AG09319 (cell line): ENCODE data around the gene CAMTA1.

Experiments
- DNase-seq: peaks from one replicate; pipeline ENCODE4 v3.0.0-alpha.2; 2010; ENCODE audit warnings: low read depth; ENCODE audit errors: extremely low read depth
- TF ChIP-seq, protein P1 (sequence below): IDR thresholded peaks from 2 replicates; pipeline ENCODE4 v1.5.1; 2011; ENCODE audit warnings: low read depth, mild to moderate bottlenecking, inconsistent platforms, low read length, moderate library complexity

The CAMTA1 gene

DNA sequence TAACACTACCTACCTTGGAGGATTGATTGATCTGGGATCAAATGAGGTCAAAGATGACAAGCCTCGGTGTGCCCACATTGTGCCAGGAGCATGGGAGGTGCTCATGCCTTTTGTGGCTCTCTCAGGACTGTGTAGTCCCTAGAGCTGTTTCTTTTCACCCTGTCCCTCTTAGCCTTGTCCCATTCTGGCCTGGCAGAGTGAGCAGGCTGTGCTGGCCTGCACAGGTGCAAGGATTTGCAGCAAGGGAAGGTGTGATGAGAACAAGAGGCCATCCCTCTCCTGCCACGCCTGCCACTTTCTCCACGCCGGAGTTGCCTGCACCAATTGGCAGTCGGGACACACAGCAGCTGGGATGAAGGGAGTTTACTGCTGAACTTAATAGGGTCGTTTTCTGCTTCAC is 575.3 kb downstream of the CAMTA1 start:
- DNase-seq: no peak
- TF ChIP-seq, protein P1, sequence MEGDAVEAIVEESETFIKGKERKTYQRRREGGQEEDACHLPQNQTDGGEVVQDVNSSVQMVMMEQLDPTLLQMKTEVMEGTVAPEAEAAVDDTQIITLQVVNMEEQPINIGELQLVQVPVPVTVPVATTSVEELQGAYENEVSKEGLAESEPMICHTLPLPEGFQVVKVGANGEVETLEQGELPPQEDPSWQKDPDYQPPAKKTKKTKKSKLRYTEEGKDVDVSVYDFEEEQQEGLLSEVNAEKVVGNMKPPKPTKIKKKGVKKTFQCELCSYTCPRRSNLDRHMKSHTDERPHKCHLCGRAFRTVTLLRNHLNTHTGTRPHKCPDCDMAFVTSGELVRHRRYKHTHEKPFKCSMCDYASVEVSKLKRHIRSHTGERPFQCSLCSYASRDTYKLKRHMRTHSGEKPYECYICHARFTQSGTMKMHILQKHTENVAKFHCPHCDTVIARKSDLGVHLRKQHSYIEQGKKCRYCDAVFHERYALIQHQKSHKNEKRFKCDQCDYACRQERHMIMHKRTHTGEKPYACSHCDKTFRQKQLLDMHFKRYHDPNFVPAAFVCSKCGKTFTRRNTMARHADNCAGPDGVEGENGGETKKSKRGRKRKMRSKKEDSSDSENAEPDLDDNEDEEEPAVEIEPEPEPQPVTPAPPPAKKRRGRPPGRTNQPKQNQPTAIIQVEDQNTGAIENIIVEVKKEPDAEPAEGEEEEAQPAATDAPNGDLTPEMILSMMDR: no peak

DNA sequence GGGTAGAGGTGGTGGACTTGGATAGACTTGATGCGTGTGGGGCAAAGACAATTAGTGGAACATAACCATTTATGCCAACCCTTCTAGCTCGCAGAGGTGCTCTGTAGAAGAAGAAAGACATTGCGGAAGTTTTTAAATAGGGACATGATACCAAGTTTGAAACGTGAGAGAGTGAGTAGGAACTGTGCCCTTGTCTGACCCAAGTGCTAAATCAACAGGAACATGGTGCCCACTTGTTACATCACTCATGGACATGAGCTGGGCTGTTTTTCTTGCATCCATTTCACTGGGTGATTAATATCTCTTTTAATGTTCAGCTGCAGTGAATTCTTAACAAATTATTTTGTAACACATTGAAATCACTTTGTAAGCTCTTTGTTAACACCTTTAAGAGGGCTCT is 577.7 kb downstream of the CAMTA1 start:
- DNase-seq: no peak
- TF ChIP-seq, protein P1: no peak

DNA sequence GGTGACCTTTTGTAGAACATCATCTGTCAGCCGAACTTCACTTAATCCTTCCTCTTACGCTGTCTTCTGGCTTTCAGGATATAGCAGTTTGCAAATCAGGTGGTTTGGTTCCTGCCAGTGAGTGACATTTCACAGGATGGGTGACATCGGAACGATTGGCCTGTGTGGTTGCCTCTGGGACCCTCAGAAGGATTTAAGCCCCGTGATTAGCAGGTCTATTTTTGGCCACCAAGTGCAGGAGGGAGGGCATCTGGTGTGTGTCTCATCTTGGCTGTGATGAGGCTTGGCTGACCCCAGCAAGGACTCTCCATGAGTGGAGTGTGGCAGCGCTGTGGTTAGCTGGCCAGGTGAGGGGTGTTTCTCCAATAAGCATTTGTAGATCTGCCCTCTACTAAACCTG is 578.2 kb downstream of the CAMTA1 start:
- TF ChIP-seq, protein P1: no peak
- no peak for DNase-seq

DNA sequence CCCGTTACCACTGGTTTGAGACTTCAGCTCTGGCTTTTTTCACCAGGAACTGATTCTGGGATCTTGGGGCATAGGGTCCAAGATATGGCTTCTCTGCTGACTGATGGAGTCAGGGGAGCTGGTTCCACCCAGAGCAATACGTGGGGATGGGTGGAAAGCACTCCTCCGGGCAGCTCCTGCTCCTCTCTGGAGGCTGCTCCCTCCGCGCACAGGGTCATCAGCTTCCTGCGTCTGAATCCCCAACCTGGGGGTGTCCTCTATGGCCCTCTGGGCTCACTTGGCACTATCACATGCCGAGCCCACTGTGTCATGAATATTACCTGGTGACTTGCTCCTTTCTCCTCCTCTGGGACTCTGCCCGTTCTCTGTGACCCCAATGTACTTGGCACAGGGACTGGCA is 580.5 kb downstream of the CAMTA1 start:
- DNase-seq: no peak
- TF ChIP-seq, protein P1: no peak

DNA sequence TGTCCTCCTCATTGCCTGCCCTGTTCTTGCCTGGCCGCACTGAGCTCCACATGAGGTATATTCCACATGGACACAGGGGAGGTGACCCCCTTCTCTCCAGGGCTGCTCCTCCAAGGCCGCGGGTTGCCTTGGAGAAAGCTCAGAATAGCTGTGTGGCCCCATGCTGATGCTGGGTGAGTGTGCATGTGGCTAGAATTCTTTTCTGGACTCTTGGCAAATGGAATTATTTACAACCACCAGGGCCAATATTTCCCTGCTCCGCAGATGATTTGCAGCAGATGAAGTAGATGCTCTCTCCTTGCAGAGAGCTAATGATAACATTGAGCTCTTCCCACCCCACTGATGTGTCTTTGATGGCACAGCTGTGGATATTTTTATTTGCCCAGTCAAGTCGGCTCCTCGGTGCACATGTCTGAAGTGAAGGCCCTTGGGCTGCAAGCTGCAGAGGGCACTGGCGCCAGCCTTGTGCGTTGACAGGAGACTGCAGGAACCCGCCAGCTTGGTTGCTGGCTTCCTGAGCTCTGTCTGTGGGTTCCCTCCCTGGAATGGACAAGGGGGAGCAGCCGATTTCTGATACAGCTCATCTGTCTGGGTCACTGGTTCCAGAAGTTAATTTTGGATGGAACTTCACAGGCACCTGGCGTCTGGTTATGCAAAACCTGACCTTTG is 581.2 kb downstream of the CAMTA1 start:
- DNase-seq: no peak
- TF ChIP-seq, protein P1: no peak

DNA sequence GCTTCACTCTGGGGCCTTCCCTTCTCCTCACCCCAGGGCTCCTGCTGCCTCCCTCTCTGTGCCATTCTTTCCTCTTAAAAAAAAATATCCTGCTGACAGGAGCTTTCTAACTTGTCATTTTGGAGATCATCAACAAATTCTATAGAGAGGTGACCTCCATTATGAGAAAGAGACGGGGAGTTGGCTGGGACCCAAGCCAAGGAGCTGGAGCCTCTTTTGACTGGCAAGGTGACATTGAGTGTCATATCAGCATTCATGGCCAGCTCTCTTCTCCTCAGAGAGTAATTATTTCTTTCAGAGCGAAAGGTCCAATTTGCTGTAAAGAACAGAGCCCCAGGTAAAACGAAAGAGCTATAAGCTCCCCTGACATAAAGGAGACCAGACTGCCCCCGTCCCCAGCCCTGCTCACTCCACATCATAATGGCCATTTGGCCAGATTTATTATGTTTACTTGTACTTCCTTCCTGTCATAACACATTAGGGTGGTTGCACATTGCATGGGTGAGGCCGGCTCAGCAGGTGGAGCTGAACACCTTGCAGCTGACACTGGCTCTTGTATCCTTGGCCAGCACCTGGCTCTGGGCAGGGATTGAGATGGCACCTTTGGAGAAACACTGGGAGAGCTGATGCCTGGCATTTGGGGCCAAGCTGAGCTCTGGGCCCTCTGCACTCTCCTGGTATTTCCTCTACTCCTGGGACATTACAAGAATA is 581.9 kb downstream of the CAMTA1 start:
- no peak for DNase-seq
- TF ChIP-seq, protein P1: no peak

DNA sequence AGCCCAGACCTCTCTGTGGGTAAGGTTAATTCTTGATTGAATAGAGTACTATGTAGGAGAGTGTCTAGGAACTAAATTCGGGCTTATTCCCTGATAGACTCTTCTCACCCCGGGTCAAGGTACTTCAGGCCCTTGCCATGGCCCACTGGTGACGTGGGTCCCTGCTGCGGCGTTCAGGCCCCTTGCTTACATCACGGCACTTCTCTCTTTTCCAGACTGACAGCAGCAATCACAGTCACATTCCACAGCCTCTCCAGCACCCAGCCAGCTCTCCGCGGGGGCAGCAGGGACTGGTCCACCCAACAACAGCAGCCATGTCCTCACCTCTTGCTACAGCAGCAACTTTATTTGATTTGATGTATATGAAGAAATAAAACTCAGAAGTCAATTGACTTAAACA is 584.6 kb downstream of the CAMTA1 start:
- TF ChIP-seq, protein P1: no peak
- no peak for DNase-seq
